Limb (tissue), 2 donors: ENCODE measurements around the gene TMEM19.

Source experiments
- DNase-seq, 2 donors: peaks; one replicate each; pipeline ENCODE4 v3.0.0-alpha.2; 2016; ENCODE audit errors: extremely low spot score in 2 of 2

Gene TMEM19

DNA sequence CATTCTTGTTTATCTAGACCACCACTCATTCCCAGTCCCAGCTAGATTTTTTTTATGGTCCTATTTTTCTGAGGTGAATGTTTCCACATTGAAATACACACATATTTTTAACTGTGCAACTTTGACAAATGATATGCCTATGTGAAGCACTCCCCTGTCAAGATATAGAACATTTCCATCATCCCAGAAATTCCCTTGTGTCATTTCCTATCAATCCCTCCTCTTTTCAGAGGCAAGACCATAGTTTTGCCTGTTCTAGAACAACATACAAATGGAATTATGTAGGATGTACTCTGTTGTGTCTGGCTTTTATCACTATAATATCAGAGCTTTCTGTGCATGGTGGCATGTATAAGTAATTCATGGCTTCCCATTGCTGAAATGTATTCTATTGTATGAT, 32.7 kb downstream of the TMEM19 start:
- DNase-seq = no peak

DNA sequence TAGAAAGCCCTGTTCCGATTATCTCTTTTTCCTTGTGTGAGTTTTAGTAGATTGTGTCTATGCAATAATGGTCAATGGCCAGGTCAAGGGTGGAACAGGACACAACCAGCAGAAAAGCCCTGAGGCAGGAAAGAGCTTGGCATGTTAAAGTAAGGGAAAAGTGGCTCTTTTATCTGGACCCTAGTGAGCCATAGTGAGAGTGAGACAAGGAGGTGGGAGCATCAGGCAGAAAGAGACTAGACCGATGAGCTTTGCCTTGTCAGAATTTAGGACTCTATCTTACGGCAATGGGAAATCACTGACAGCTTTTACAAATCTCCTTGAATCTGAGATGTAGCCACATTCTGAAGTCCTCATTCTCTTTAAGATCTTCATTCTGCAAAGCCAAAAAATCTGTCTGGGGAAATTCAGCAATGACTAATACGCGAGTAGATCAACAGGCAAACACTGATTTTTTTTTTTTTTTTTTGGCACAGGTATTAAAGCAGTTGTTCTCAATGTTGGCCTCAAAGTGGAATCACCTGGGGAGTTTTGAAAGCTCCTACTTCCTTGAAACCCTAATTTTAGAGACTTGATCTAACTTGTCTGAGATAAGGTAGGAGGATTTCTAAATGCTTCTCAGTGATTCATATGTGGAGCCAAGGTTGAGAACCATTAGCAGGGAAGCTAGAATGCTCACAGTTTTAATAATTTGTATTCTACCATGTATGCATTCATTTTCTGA, 33.9 kb downstream of the TMEM19 start:
- no peak for DNase-seq

DNA sequence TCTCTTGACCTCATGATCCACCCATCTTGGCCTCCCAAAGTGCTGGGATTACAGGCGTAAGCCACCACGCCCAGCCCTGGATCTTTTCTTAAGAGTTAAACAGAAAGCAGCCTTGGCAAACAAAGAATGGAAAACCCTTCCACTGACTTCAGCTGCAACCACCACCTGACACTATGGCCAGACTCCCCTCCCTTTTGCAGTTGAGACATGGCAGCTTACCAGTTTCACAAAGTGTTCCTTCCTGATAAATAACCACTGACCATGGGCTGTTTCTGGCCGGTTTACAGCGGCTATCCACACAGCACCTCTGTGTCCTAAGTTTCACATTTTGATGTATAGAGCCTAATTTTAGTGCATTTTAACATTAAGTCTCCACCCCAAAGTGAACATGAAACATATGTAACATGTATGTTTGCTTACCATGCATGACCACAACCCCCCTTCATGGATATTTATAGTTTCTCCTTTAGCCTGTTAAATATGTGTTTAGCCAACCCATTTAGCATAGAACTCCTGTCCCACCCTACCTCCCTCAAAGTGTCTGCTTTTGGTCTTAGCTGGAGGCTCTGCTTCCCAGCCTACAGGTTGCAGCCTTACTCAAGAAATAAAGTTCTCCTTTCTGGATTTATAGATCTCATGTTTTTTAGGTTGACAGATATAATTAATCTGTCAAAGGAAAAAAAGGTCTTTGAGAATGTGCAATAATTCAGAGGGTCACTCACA, 36.1 kb downstream of the TMEM19 start:
- no peak for DNase-seq

DNA sequence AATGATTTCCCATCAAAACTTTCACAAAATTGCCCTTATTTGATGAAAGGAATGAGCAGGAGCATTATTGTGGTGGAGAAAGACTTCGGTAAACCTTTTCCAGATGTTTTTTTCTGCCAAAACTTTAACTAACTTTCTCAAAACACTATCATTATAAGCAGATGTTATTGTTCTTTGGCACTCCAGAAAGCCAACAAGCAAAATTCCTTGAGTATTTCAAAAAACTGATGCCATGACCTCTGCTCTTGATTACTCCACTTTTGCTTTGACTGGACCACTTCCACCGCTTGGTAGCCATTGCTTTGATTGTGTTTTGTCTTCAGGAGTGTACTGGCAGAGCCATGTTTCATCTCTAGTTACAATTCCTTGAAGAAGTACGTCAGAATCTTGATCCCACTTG, 39.1 kb downstream of the TMEM19 start:
- no peak for DNase-seq

DNA sequence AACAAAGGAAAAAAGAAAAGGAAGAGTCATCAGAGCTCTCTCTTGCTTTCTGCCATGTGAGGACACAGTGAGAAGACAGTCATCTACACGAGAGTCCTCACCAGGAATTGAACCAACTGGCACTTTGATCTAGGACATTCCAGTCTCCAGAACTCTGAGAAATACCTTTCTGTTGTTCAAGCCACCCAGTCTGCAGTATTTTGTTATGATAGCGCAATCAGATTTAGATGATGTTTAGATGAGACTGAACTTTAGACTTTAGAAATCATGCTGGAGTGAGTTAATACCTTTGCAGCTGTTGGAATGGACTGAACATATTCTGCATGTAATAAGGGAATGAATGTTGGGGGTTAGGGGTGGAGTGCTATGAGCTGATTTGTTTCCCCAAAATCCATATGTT, 40.7 kb downstream of the TMEM19 start:
- no peak for DNase-seq

DNA sequence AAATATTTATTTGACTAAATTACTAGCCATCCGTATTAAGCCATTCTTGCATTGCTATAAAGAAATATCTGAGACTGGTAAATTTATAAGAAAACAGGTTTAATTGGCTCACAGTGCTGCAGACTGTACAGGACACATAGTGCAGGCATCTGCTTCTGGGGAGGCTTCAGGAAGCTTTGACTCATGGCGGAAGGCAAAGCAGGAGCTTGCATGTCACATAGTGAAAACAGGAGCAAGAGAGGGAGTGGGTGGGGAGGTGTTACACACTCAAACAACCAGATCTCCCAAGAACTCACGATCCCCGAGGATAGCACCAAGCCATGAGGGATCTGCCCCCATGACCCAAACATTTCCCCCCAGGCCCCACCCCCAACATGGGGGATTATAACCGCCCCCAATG, 42.1 kb downstream of the TMEM19 start:
- DNase-seq = no peak

DNA sequence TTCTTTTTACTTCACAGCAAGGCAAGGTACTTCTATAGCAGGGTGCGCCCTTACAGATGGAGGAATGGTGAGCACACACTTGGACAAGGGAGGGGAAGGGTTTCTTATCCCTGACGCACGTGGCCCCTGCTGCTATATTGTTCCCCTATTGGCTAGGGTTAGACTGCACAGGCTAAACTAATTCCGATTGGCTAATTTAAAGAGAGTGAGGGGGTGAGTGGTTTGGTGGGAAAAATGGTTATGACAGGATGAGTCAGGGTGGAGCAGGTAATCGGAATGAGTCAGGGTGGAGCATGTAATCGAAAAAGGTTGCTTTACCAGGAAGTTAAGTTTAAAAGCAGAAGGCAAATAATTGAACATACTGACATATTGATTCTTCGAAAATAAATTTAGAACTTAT, 45.1 kb downstream of the TMEM19 start:
- DNase-seq = no peak

DNA sequence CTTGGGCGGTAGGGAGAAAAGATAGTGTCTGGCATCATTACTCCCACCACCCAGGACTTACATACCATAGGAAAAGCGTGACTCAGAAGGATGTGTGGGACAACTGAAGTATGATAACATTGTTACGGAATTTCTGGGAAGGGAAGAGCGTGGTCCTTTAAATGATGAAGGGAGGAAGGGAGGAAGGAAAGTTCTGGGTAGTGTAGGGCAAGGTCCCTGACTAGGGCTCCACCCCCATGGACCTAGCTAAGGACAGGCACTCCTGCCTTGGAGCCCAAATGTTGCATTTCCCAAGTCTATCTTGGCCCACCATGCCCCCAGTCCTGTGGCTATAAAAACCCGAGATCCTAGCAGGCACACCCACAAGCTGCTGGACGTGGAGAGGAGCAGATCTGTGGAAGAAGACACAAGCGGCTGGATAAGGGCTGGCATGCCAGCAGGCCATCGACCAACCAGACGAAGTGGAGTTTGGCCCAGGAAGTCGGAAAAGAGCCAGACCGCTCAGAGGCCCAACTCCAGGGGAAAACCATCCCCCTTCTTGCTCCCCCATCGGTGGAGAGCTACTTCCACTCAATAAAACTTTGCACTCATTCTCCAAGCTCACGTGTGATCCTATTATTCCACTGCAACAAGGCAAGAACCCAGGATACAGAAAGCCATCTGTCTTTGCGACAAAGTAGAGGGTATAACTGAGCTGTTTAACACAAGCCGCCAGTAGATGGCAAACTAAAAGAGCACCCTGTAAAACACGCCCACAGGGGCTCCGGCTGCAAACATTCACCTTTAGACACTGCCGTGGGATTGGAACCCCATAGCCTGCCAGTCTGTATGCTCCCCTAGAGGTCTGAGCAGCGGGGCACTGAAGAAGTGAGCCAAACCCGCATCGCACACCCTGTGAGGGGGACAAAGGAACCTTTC, 45.8 kb downstream of the TMEM19 start:
- no peak for DNase-seq

DNA sequence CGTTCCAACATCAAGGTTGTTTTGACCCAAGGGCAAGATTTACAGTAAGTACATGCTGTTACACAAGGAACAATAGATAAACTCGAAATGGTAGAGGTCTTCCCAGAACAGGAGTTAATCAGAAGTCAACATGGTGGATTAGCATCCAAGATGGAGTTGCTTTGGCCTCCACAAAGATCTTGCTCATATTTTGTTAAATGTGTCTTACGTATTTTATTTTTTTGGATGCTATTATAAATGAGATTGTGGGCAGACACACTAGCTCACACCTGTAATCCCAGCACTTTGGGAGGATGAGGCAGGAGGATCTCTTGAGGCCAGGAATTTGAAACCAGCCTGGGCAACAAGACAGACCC, 46.5 kb downstream of the TMEM19 start:
- DNase-seq = no peak

DNA sequence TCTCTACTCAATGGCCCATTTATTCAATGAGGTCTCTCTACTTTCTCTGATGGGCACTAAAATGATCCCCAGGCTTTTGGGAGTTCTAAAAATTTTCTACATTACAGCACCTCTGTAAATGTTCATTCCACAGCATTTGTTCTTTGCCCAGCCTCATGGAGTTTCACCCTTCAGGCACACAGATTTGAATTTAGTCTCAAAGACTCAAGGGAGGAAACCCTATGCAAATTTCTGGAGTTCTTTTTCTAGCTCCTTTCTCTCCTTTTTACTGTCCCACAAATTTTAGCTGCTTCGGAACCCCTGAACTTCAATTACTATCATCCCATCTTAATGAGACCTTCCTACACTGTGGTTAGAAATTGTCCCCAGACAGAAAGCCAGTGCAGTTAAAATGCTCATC, 51.3 kb downstream of the TMEM19 start:
- no peak for DNase-seq

DNA sequence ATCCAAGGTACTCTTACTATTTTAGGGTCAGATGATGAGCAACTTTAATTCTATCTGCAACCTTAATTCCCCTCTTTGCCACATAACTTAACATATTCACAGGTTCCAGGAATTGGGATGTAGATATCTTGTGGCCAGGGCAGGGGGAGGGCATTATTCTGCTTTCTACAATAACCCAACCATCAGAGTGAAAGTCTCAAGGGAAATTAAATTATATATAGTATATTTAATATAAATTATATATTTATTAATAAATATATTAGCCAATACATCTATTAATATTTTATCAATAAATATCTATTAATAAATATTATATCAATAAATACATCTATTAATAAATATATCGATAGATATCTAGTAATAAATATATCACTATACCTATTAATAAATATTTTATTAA, 57.1 kb downstream of the TMEM19 start:
- DNase-seq = no peak

DNA sequence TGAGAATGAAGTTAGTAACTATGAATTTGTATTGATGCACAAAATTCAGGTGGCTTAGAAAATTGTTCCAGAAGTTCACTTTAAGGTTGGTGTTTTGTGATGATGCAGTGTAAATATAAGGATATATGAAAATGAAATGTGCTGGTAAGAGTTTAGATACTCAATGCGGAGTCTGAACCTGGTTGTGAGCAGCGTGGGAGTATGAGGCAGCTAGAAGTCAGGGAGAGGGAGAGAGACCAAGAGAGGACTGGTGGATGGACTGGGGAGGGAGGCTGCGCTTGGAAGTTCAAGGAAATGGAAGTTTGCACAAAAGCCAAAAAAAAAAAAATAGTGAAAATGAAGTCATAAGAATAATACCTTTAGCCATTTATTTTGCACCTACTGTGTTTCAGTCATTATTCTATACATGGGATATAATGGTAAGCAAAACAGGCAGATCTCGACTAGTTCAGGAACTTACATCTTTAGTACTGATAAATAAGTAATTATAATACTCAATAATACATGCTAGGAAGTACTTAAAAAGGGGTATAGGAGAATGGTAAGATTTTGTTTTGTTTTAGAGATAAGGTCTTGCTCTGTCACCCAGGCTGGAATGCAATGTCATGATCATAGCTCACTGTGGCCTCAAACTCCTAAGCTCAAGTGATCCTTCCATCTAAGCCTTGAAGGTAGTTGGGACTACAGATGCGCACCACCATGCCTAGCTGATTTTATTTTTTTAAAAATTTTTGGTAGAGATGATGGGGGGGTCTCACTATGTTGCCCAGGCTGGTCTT, 58.8 kb downstream of the TMEM19 start:
- no peak for DNase-seq

DNA sequence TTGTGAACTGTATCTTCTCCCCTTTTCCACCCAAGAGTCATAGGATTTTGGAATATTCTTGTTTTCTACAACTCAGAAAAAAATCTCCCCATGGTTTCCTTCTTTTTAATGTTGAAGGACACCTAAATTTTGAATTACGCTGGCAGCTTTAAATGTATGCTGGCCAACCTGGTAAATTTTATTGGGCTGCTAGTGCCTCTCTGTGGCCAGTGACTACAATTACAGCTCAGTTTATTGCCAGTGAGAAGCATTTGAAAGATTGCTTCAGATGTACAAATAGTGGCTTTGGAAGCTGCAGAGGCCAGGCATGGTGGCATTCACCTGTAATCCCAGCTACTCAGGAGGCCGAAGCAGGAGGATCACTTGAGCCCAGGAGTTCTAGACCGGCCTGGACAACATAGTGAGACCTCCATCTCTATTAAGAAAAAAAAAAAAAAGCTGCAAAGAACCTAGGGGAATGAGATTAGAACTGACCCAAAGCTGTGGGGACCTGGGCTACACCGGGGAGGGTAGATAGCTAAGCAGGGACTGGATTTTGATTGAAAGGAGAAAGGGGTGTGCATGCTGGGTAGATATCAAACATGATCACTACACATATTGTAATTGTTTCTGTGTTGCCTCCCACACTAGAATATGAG, 61.2 kb downstream of the TMEM19 start:
- DNase-seq = peak; percentile 46 to 54

DNA sequence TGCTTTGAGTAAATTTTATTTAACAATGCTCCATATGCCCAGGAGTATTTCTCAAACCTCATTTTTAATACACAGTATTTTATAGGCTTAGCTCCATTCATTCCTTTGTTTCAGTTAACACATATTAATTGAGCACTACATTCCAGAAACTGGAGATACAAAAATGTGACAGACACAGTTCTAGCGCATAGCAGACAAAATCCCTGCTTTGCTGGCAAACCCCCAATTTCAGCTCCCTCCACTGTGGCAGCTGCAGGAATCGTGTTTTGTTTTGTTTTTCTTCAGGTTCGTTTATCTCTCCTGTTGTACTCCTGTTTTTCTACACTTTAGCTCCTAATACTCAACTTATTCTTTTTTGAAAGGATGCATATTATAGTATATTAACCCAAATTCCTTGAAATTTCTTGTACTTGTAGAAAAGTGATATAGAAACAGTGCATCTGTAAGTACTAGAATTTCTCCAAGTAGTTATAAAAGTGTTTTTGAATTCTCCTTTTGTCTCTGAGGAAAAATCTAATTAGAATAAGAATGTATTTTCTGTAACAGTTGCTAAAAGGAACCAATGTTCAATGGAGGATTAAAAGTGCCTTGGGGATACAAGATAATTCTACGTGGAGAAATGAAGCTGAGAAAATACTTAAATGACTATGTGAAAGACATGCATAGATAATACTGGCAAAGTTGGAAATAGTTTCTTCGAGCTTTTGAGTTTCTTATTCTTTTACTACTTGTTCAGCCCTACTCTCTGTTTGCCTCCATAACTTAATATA, 62.4 kb downstream of the TMEM19 start:
- no peak for DNase-seq

DNA sequence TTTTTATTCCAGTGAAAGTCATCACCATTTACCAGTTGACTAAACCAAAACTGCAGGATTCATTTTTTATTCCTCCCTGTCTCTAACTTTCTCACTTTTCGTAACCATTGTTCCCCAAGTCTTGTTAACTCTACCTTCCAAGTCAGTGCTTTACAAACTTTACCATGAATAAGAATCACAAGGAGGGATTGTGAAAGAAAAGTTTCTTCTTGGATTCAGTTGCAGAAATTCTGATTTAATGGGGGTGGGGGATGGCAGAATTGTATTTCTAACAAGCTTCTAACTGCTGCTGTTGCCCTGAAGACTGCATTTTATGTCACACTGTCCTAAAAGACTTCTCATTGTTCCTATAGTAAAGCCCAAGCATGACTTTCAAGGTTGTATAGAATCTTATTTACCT, 63.8 kb downstream of the TMEM19 start:
- DNase-seq = no peak

DNA sequence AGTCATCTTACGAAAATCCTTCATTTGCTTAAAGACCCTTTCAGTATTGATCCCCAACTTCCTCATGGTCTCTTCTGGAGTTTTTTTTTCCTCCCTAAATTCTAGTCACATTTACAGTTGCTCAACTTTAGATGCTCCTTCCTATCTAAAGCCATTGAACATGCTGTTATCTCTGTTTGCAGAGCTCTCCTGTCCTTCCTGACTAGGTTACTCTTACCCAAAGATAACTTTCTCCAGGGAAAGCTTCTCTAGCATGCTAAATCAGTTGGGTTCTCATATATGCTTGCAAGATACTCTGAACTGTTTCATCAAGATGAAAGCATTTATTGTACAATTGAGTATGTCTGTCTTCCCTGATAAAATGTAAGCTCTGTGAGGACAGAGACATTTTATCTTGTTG, 67.0 kb downstream of the TMEM19 start:
- no peak for DNase-seq
